NB4 (cell line): Measurements from ENCODE around the gene COX8A.

Experiments
- DNase-seq: peaks from one replicate; pipeline ENCODE4 v3.0.0; 2010; ENCODE audit warnings: low read depth
- H3K4me3 ChIP-seq: one replicate; pipeline ENCODE4 v1.5.1; 2011; ENCODE audit warnings: mild to moderate bottlenecking, low read depth, low read length, moderate library complexity
- CTCF ChIP-seq: IDR thresholded peaks from one replicate; pipeline ENCODE4 v1.5.1; 2012; ENCODE audit warnings: low read depth, low read length
- MYC ChIP-seq: IDR thresholded peaks from 2 replicates; pipeline ENCODE4 v1.6.1; 2011; ENCODE audit warnings: low read depth, low read length
- POLR2A ChIP-seq: IDR thresholded peaks from 2 replicates; pipeline ENCODE4 v1.6.1; 2011; ENCODE audit warnings: mild to moderate bottlenecking; ENCODE audit not compliant: insufficient read length; ENCODE audit errors: extremely low read depth
- TF ChIP-seq, protein P1 (sequence below): IDR thresholded peaks from 2 replicates; pipeline ENCODE4 v1.6.1; 2011; ENCODE audit warnings: low read depth, low read length

COX8A gene

DNA sequence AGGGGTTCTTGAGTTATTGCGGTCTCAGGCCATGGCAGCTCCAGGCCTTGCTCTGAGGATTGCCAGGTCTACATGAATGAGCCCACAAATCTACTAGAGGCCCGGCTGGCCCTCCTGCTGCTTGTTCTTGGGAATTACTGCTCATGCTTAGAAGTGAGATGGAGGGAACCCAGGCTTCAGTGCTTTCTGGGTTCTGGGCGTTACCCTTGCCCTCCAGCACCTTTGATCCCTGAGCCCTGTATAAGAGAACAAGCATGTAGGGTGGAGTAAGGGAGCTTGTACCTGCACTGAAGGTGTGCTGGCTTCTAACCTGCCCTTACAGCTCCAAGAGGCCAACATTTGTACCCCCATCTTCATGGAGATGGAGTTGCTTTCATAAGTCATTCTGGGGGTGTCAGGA, 31.6 kb upstream of the COX8A start:
- no peak overlapping the region for H3K4me3 ChIP-seq
- no peak for DNase-seq
- TF ChIP-seq, protein P1, sequence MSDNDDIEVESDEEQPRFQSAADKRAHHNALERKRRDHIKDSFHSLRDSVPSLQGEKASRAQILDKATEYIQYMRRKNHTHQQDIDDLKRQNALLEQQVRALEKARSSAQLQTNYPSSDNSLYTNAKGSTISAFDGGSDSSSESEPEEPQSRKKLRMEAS = no peak
- TF ChIP-seq CTCF = no peak

DNA sequence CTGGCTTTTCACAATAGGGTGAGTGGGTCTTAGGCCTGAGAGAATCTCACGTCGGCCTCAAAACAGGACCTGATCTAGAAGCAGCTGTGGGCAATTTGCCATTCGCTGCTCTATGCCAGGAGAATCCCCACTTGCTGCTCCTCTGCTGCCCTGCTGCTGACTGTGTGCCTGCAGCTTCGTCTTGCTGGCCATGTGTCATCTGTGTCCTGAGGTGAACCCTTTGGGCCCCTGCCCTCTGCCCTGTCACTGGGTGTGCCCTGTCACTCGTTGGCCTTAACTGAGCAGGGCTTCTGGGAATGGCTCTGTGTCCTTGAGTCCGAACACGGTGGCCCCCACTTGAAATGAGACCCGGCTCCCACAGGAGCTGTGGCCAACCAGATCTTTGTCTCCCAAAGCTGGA, 29.4 kb upstream of the COX8A start:
- DNase-seq = no peak
- H3K4me3 ChIP-seq = no peak overlapping the region
- TF ChIP-seq, protein P1 = no peak
- no peak for TF ChIP-seq CTCF
- no peak for TF ChIP-seq POLR2A
- no peak for TF ChIP-seq MYC

- TF ChIP-seq CTCF (peak; percentile 67), POLR2A (no peak), MYC (no peak)
- TF ChIP-seq, protein P1 = no peak
- H3K4me3 ChIP-seq = no peak overlapping the region
- peak; percentile 76 for DNase-seq
Measured at GRCh38 chr11:63945477-63946163, 28.8 kb upstream of the COX8A start.

- peak; percentile 92 for DNase-seq
- no peak for TF ChIP-seq CTCF
- TF ChIP-seq, protein P1 = peak; percentile 65
- TF ChIP-seq MYC = peak; percentile 83
- no peak for TF ChIP-seq POLR2A
Measured at GRCh38 chr11:63951779-63952536, 22.5 kb upstream of the COX8A start.

DNA sequence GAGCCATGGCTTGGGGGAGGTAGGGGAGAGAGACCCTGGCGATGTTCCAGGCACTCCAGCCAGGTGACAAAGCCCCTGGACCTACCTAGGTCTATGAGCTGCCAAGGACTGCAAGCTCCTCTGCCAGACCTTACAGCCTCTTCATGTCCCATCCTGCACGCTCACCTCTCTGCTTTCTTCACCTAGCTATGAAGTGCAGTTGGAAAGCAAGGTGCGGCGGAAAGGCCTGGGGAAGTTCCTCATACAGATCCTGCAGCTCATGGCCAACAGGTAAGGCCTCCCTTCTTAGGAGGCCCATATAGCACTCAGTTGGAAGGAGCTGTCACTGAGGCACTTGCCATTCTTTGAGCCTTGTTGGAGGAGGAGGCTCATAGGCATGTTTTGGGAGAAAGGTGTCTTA, 21.9 kb upstream of the COX8A start:
- no peak for DNase-seq
- TF ChIP-seq CTCF = no peak
- TF ChIP-seq, protein P1 = no peak
- no peak for TF ChIP-seq MYC
- TF ChIP-seq POLR2A = no peak
- no peak overlapping the region for H3K4me3 ChIP-seq

More at GRCh38 chr11:63951779-63952536, 22.5 kb upstream of the COX8A start:
- H3K4me3 ChIP-seq = no peak overlapping the region
